Measurements from ENCODE around the gene GPRIN3. TPM values are rescaled to one million over a fixed set of nuclear protein-coding genes. Genes with fewer than 3 reads are reported as not detected.

GPRIN3 gene
- total and polyA plus RNA-seq, 2 donors (not counting 3 experiments of a cell fraction or from before 2014, with no cell fraction given) = 0.17 to 2.2 TPM

- FAIRE-seq (no peak), DNase-seq (ENCODE audit: low read depth, low spot score) (no peak)
- H3K9me1 ChIP-seq (replicated peaks; ENCODE audit: control insufficient read depth, extremely low read depth, insufficient read depth, low read length) = no peaks in the 10 kb centered on the region
- H3K4me3 ChIP-seq (replicated peaks in 1 of 3; ENCODE audit: insufficient read depth in 1 of 3, low read depth in 1 of 3, low read length in 3 of 3) = no peak overlapping the region
- no peak overlapping the region for H2AFZ ChIP-seq (ENCODE audit: low read depth, low read length)
- dilution Hi-C loops (cut with MboI; ENCODE audit: extremely low pct_ligation_motif_present, low sequenced_read_pairs) = no loop called here
- H3K9ac ChIP-seq (replicated peaks; ENCODE audit: extremely low read depth, insufficient read depth, low read length) = no peak overlapping the region
- no peaks in the 10 kb centered on the region for H3K79me2 ChIP-seq (ENCODE audit: control insufficient read depth, insufficient read depth, low read length)
- intact Hi-C loops (cut with micrococcal nuclease) = no loop called here
- no TSS peak for BruUV-seq (replicated peaks)
- ChIA-PET POLR2A (no interaction called here), CTCF (interaction anchor here (0.8 to 1.0 kb wide), 3 partner anchors 11 to 24 kb away, joined by 3 read pairs; partner anchors contain the start of gene GPRIN3)
- H3K4me2 ChIP-seq (ENCODE audit: insufficient read depth, low read length) = no peak overlapping the region
- H3K27me3 ChIP-seq (ENCODE audit: control insufficient read depth in 2 of 2, insufficient read depth in 2 of 2, low read length in 2 of 2) = peaks cover 5 to 11% of the 10 kb centered on the region in 2 experiments
- no peaks in the 10 kb centered on the region for H4K20me1 ChIP-seq (replicated peaks; ENCODE audit: control insufficient read depth, extremely low read depth, insufficient read depth, low read length)
- no peaks in the 10 kb centered on the region for H3K36me3 ChIP-seq (ENCODE audit: control insufficient read depth in 2 of 2, extremely low read depth in 1 of 2, insufficient read depth in 2 of 2, low read length in 2 of 2)
- TF ChIP-seq JUN (IDR thresholded peaks at IDR 0.05; ENCODE audit: borderline replicate concordance, insufficient read depth, insufficient read length, low read depth) (no peak), MYC (IDR thresholded peaks at IDR 0.05; ENCODE audit: low read depth, low read length) (no peak), POLR2A (IDR thresholded peaks at IDR 0.05; ENCODE audit: low read depth, low read length) (no peak), GATA2 (IDR thresholded peaks at IDR 0.05; ENCODE audit: insufficient read depth, insufficient read length, low read depth, low read length) (no peak), EZH2 (IDR thresholded peaks at IDR 0.05; ENCODE audit: borderline replicate concordance, low read depth, low read length, severe bottlenecking) (no peak), MAX (IDR thresholded peaks at IDR 0.05; ENCODE audit: insufficient read depth, insufficient read length) (no peak), CTCF (IDR thresholded peaks at IDR 0.05; ENCODE audit: extremely low read depth in 1 of 2, insufficient read depth in 1 of 2, low read depth in 1 of 2, low read length in 2 of 2) (no peak), POLR2AphosphoS5 (IDR thresholded peaks at IDR 0.05; ENCODE audit: insufficient read depth, low read depth, low read length) (no peak), FOS (IDR thresholded peaks at IDR 0.05; ENCODE audit: borderline replicate concordance, insufficient read depth, low read length) (no peak)
- no peaks in the 10 kb centered on the region for H3K4me1 ChIP-seq (ENCODE audit: control insufficient read depth, extremely low read depth, insufficient read depth, low read length)
- no peaks in the 10 kb centered on the region for H3K9me3 ChIP-seq (replicated peaks; ENCODE audit: control insufficient read depth, insufficient read depth, low read length)
- no peak overlapping the region for H3K27ac ChIP-seq (ENCODE audit: insufficient read depth, low read depth, low read length)
These were observed 24.2 kb downstream of the GPRIN3 start for GRCh38 chr4:89283226-89284009.
